Activated B cell treated with CpG ODN at 0.5 μM for 24 hours (primary cell): ENCODE measurements around the gene KLC1. TPM values are rescaled to one million over a fixed set of nuclear protein-coding genes. Genes with fewer than 3 reads are reported as not detected.

ENCODE experiments used
- ATAC-seq: fragments of 200-7000 bp; cut with Tn5 transposase; one replicate; pipeline ENCODE4 v1.10.0; 2021; ENCODE audit warnings: low read depth, mild to moderate bottlenecking, moderate library complexity
- CTCF ChIA-PET: fragments of 350-600 bp; sonication (Branson Sonifier 250); formaldehyde crosslinking; loops from one replicate; lab custom pipeline; 2021; ENCODE audit warnings: antibody characterized with exemption; lab: Charles Lee
- POLR2A ChIA-PET: fragments of 350-600 bp; sonication (Branson Sonifier 250); formaldehyde crosslinking; loops from one replicate; lab custom pipeline; 2021; ENCODE audit warnings: antibody characterized with exemption; lab: Charles Lee
- DNase-seq: peaks from one replicate; pipeline ENCODE4 v3.0.0; 2022
- H3K27ac Mint-ChIP-seq: one replicate; pipeline ENCODE4 v1.8.0; 2020; ENCODE audit warnings: mixed read lengths
- H3K27me3 Mint-ChIP-seq: one replicate; pipeline ENCODE4 v1.8.0; 2021; ENCODE audit warnings: mixed read lengths
- H3K36me3 Mint-ChIP-seq: one replicate; pipeline ENCODE4 v1.8.0; 2021; ENCODE audit warnings: low read depth, mixed read lengths
- H3K4me1 Mint-ChIP-seq: one replicate; pipeline ENCODE4 v1.8.0; 2021; ENCODE audit warnings: mixed read lengths
- H3K4me3 Mint-ChIP-seq: one replicate; pipeline ENCODE4 v1.8.0; 2020; ENCODE audit warnings: mild to moderate bottlenecking, mixed read lengths
- H3K9me3 Mint-ChIP-seq: one replicate; pipeline ENCODE4 v1.8.0; 2020; ENCODE audit warnings: mixed read lengths
- intact Hi-C: fragments of 100-400 bp; cut with micrococcal nuclease; formaldehyde crosslinking; loops from one replicate; pipeline ENCODE4 v1.15.1; 2024
- total RNA-seq: library from RNA; stranded (reverse); gene quantifications from 2 replicates; pipeline ENCODE4 v1.2.3, GENCODE V29; 2022
- TF ChIP-seq, protein P1 (sequence below): fragments of 200-600 bp; IDR thresholded peaks from one replicate; pipeline ENCODE4 v1.8.0; 2022; ENCODE audit warnings: antibody characterized with exemption, mild to moderate bottlenecking

KLC1 gene
- total RNA-seq, 1 donor from 2014 or later: 153 TPM

DNA sequence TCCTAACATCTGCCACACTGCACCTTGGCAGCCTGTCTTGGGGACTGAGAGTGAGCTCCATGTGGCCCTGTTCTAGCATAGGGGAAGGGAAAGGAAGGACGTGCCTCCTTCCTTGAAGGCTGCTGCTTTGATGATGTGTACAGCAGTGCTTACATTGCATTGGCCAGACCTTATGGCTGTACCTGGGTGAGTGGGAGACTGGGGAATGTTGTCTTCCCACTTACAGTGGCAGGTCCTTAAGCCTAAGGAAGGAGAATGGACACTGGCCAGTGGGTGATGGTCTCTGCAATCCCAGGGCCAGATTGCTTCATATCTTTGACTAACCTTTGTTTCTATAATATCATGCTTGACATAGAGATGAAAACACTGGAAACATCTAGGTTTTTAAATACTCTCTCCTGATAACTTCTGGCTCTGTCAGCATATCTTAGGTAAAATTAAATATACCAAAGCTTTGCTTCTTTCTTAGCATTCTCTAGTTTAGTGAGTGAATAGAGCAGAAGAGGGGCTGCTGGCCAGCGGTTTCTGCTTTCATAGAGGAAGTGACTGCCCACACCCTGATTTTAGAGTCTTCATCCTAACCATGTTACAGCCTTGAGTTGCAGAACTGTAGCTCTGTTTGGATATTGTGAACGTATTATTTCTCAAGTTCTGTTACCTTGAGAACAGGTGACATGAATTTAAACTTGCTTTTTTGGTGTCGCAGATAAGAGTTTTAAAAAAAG, 27.2 kb downstream of the KLC1 start:
- TF ChIP-seq, protein P1, sequence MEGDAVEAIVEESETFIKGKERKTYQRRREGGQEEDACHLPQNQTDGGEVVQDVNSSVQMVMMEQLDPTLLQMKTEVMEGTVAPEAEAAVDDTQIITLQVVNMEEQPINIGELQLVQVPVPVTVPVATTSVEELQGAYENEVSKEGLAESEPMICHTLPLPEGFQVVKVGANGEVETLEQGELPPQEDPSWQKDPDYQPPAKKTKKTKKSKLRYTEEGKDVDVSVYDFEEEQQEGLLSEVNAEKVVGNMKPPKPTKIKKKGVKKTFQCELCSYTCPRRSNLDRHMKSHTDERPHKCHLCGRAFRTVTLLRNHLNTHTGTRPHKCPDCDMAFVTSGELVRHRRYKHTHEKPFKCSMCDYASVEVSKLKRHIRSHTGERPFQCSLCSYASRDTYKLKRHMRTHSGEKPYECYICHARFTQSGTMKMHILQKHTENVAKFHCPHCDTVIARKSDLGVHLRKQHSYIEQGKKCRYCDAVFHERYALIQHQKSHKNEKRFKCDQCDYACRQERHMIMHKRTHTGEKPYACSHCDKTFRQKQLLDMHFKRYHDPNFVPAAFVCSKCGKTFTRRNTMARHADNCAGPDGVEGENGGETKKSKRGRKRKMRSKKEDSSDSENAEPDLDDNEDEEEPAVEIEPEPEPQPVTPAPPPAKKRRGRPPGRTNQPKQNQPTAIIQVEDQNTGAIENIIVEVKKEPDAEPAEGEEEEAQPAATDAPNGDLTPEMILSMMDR: no peak
- Mint-ChIP-seq H3K4me1 (peaks cover 18% of the 10 kb centered on the region), H3K27ac (peak overlapping the region; percentile 20), H3K4me3 (no peak overlapping the region), H3K9me3 (no peaks in the 10 kb centered on the region), H3K27me3 (no peaks in the 10 kb centered on the region), H3K36me3 (peaks cover 58% of the 10 kb centered on the region)
- ChIA-PET POLR2A (no interaction called here), CTCF (no interaction called here)
- ATAC-seq (no peak), DNase-seq (no peak)
- intact Hi-C loops: no loop called here

DNA sequence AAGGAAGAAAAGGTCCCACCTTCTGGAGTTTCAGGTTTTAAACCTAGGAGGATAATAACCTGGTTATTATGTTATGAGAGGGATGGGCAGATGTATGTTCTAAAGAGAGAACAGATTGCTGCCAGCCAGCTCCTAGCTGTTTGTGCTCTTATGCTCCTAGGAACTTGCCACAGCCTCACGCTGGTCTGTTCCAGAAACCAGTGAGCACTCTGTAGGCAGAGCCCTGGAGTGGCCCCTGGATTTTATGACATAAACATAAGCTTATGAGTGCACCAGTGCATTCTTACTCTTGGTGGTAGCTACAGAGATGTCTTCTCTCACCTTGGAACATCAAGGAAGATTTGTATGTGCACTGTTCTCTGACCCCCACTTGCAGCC, 27.7 kb downstream of the KLC1 start:
- peaks cover 18% of the 10 kb centered on the region for H3K4me1 Mint-ChIP-seq
- H3K9me3 Mint-ChIP-seq: no peaks in the 10 kb centered on the region
- ChIA-PET CTCF (no interaction called here), POLR2A (no interaction called here)
- intact Hi-C loops: no loop called here
- ATAC-seq (no peak), DNase-seq (no peak)
- peaks cover 64% of the 10 kb centered on the region for H3K36me3 Mint-ChIP-seq
- H3K27ac Mint-ChIP-seq: no peak overlapping the region
- TF ChIP-seq, protein P1: no peak
- H3K4me3 Mint-ChIP-seq: no peak overlapping the region
- H3K27me3 Mint-ChIP-seq: no peaks in the 10 kb centered on the region

DNA sequence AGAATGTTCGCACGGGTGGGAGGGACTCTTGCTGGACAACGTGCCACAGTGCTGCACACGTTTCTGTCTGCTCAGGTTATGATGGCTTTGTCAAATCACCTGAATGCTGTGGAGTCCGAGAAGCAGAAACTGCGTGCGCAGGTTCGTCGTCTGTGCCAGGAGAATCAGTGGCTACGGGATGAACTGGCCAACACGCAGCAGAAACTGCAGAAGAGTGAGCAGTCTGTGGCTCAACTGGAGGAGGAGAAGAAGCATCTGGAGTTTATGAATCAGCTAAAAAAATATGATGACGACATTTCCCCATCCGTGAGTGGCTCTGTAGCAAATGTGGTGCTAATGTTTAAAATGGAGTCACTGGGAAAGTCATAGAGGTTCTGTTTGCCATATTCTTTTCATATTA, 28.5 kb downstream of the KLC1 start:
- ChIA-PET CTCF (no interaction called here), POLR2A (no interaction called here)
- intact Hi-C loops: no loop called here
- no peaks in the 10 kb centered on the region for H3K9me3 Mint-ChIP-seq
- no peak overlapping the region for H3K4me3 Mint-ChIP-seq
- TF ChIP-seq, protein P1: no peak
- ATAC-seq (no peak), DNase-seq (no peak)
- peaks cover 16% of the 10 kb centered on the region for H3K4me1 Mint-ChIP-seq
- H3K27me3 Mint-ChIP-seq: no peaks in the 10 kb centered on the region
- H3K36me3 Mint-ChIP-seq: peaks cover 69% of the 10 kb centered on the region
- H3K27ac Mint-ChIP-seq: no peak overlapping the region

DNA sequence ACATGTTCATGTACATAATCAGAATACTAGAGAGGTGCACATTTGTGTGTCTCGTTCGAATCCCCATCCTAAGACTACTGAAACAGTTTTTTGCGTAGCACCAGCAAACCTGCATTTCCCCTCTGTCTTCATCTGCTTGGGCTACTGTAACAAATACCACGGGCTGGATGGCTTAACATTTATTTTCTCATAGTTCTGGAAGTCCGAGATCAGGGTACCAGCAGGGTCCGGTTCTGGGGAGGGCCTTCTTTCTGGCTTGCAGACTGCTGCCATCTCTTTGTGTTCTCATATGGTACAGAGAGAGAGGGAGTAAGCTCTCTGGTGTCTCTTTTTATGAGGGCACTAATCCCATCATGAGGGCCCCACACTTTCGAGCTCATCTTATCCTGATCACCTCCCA, 30.6 kb downstream of the KLC1 start:
- Mint-ChIP-seq H3K4me1 (peaks cover 11% of the 10 kb centered on the region), H3K9me3 (no peaks in the 10 kb centered on the region), H3K27ac (no peak overlapping the region), H3K27me3 (no peaks in the 10 kb centered on the region), H3K4me3 (no peak overlapping the region), H3K36me3 (peaks cover 78% of the 10 kb centered on the region)
- ChIA-PET CTCF (no interaction called here), POLR2A (interaction anchor here (0.7 kb wide), 1 partner anchor 57 kb away, joined by 4 read pairs; no protein-coding TSS in a partner anchor)
- intact Hi-C loops: no loop called here
- ATAC-seq (no peak), DNase-seq (no peak)
- TF ChIP-seq, protein P1: no peak

DNA sequence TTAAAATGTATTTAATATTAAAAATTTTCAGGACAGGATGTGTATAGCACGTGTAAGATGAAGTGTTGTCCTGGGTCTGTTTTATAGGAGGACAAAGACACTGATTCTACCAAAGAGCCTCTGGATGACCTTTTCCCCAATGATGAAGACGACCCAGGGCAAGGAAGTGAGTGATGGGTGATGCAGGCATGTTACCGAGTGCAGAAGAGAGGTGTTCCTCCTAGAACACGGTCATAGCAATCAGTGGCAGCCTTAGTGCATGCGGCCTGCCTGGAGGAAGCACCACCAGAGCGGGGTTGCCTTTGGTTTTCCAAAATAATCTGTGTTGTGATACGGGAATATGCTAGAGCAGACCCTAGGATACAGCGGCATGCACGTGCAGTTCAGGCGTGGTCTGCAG, 33.0 kb downstream of the KLC1 start:
- ChIA-PET POLR2A (no interaction called here), CTCF (no interaction called here)
- ATAC-seq (no peak), DNase-seq (no peak)
- Mint-ChIP-seq H3K27ac (no peak overlapping the region), H3K4me1 (no peaks in the 10 kb centered on the region), H3K27me3 (no peaks in the 10 kb centered on the region), H3K9me3 (no peaks in the 10 kb centered on the region), H3K36me3 (peaks cover 75% of the 10 kb centered on the region), H3K4me3 (no peak overlapping the region)
- intact Hi-C loops: no loop called here
- TF ChIP-seq, protein P1: no peak
